ENCODE results near the gene CASTOR1. TPM values are rescaled to one million over a fixed set of nuclear protein-coding genes. Genes with fewer than 3 reads are reported as not detected.

CASTOR1 gene
- total RNA-seq, 6 donors from 2014 or later, result 7.0 to 31.5 (median 22.1) TPM

DNA sequence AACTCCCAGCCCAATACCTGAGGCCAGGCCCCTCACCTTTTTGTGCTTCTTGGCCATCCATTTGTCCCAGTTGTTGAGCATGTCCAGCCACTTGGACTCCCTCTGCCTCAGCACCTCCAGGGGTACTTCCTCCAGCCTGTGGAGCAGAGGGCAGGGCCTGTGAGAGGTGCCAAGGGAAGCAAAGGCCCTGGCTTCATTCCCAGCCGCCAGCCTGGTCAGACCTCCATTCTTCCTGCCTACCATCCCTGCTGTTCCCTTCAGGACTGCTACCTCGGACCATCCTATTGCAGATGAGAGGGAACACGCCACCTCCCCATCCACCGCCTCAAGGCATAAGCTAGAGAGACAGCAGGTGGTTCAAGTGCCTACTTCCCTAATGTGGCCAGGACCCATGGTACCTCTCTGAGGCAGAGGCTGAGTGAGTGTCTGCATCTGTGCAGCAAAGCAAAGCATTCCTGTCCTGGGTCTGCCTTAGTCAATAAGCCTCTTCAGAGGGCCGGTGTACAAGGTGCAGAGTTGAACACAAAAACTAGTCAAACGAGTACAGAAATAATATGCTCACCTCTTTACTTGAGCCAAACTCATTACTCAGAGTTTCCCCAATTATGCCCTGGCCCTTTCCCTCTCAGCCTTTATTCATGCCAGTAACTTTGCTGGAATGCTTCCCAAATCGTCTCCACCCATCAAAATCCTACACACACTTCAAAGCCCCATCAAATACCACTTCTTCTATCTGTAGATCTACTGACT lies 15.4 kb upstream of the CASTOR1 start:
- TF ChIP-seq POLR2AphosphoS5 (IDR thresholded peaks at IDR 0.05), result peak in 1 of 2 donors; percentile 24
- TF ChIP-seq EP300 (IDR thresholded peaks at IDR 0.05), result no peak
- TF ChIP-seq POLR2A (IDR thresholded peaks at IDR 0.05), result no peak
- TF ChIP-seq, protein P1, sequence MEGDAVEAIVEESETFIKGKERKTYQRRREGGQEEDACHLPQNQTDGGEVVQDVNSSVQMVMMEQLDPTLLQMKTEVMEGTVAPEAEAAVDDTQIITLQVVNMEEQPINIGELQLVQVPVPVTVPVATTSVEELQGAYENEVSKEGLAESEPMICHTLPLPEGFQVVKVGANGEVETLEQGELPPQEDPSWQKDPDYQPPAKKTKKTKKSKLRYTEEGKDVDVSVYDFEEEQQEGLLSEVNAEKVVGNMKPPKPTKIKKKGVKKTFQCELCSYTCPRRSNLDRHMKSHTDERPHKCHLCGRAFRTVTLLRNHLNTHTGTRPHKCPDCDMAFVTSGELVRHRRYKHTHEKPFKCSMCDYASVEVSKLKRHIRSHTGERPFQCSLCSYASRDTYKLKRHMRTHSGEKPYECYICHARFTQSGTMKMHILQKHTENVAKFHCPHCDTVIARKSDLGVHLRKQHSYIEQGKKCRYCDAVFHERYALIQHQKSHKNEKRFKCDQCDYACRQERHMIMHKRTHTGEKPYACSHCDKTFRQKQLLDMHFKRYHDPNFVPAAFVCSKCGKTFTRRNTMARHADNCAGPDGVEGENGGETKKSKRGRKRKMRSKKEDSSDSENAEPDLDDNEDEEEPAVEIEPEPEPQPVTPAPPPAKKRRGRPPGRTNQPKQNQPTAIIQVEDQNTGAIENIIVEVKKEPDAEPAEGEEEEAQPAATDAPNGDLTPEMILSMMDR (IDR thresholded peaks at IDR 0.05), result no peak
- DNase-seq (peak in 1 of 2 donors; percentile 71), ATAC-seq (ENCODE audit: low FRiP score in 2 of 2) (peak; percentile 18 to 78)
- peak overlapping the region; percentile 85 to 94 (median 88) for H3K27ac ChIP-seq
- no peaks in the 10 kb centered on the region for H3K9me3 ChIP-seq
- H3K36me3 ChIP-seq, result peaks cover 0 to 28% (median 4%) of the 10 kb centered on the region in 4 donors
- H3K4me3 ChIP-seq, result no peak overlapping the region
- no peaks in the 10 kb centered on the region for H3K27me3 ChIP-seq
- peaks cover 93 to 99% (median 95%) of the 10 kb centered on the region in 4 donors for H3K4me1 ChIP-seq
- WGBS, 2 donors, result 34 to 35% methylated on average over 4 to 7 of the region's 7 CpGs

DNA sequence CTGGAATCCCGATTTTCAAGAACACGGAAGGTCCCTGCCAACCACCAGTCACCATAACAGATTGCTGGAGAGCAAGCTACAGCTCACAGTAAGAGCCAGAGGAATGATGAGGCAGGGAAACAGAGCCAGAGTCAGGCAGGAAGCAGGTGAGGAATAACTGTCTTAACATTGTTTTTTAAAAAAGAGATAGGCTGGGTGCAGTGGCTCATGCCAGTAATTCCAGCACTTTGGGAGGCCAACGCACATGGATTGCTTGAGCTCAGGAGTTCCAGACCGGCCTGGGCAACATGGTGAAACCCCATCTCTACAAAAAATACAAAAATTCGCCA lies 13.5 kb upstream of the CASTOR1 start:
- ATAC-seq (ENCODE audit: low FRiP score in 2 of 2) (no peak), DNase-seq (no peak)
- Histone ChIP-seq H3K9me3 (no peaks in the 10 kb centered on the region), H3K4me3 (no peak overlapping the region), H3K27me3 (no peaks in the 10 kb centered on the region), H3K4me1 (peaks cover 87 to 99% (median 92%) of the 10 kb centered on the region in 4 donors), H3K27ac (peak overlapping the region; percentile 85 to 94 (median 88)), H3K36me3 (peaks cover 3 to 46% (median 17%) of the 10 kb centered on the region in 4 donors)
- TF ChIP-seq EP300 (IDR thresholded peaks at IDR 0.05), result no peak
- TF ChIP-seq, protein P1 (IDR thresholded peaks at IDR 0.05), result no peak
- no peak for TF ChIP-seq POLR2A (IDR thresholded peaks at IDR 0.05)
- TF ChIP-seq POLR2AphosphoS5 (IDR thresholded peaks at IDR 0.05), result no peak
- 57 to 68% methylated on average over 5 of the region's 5 CpGs for WGBS, 2 donors

DNA sequence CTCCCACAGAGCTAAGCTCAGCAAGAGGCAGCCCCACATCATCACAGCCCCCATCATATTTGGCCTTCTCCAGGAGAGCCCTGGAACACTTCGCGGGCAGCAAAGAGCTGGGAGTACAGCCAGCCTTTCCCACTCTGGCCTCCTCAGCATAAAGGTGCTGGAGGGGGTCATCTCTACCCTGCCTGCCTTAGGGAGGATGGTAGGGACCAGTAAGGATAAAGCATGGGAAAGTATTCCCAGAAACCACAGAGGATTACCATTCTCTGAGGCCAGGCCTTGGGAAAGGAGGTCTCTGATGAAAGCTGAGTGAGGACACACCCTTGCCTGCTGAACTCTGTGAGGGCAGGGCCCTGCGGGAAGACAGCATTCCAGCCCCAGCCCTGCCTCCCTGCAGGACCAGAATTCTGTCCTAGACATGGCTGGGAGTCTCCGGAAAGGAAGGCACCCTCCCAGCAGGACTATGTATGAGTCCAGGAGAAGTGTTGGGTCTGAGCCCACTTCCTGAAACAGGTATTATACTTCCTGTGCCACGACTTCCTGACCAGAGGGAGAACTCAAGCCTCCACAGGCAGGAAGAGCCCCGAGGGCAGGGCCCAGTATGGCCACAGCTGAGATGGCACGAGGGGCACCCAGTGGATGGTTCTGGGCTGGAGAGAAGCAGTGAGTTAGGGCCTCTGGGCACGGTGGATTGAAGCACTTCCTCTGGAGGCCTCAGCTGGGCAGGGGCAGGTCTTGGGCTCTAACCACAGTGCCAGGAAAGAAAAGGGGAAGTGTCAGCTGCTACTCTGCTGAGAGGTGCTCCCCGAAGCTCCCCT lies 12.9 kb upstream of the CASTOR1 start:
- TF ChIP-seq, protein P1 (IDR thresholded peaks at IDR 0.05), result peak in 1 of 6 experiments; percentile 24
- TF ChIP-seq POLR2AphosphoS5 (IDR thresholded peaks at IDR 0.05) (peak; percentile 12 to 55), POLR2A (IDR thresholded peaks at IDR 0.05) (peak in 2 of 4 donors; percentile 22 to 32), EP300 (IDR thresholded peaks at IDR 0.05) (no peak)
- Histone ChIP-seq H3K9me3 (no peaks in the 10 kb centered on the region), H3K36me3 (peaks cover 3 to 51% (median 23%) of the 10 kb centered on the region in 4 donors), H3K27ac (peak overlapping the region; percentile 85 to 94 (median 88)), H3K4me3 (no peak overlapping the region), H3K4me1 (peaks cover 87 to 99% (median 92%) of the 10 kb centered on the region in 4 donors), H3K27me3 (no peaks in the 10 kb centered on the region)
- DNase-seq, result peak in 1 of 2 donors; percentile 82
- peak; percentile 63 to 64 for ATAC-seq (ENCODE audit: low FRiP score in 2 of 2)
- 23 to 26% methylated on average over 9 of the region's 9 CpGs for WGBS, 2 donors

DNA sequence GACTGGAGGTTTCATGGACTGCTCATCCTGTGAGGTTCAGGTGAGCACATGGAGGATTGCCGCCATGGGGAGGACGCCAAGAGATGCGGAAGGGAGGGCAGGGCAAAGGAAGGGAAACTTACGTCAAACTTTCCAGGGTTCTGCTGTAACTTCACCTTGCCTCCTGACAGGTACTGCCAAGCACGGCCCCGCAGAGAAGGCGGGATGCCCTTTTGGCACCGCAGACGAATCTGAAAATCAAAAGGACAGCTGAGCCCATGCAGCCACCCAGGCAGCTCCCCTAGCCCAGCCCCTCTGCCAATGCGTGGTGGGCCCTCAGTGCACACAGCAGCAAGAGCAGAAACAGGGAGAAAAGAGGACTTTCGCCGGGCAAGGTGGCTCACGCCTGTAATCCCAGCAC lies 10.0 kb upstream of the CASTOR1 start:
- Histone ChIP-seq H3K27ac (peak overlapping the region; percentile 63 to 94 (median 86)), H3K36me3 (peaks cover 8 to 79% (median 46%) of the 10 kb centered on the region in 4 donors), H3K4me1 (peaks cover 60 to 86% (median 75%) of the 10 kb centered on the region in 4 donors), H3K4me3 (no peak overlapping the region), H3K9me3 (no peaks in the 10 kb centered on the region), H3K27me3 (no peaks in the 10 kb centered on the region)
- no peak for DNase-seq
- no peak for ATAC-seq (ENCODE audit: low FRiP score in 2 of 2)
- 93 to 97% methylated on average over 12 to 13 of the region's 13 CpGs for WGBS, 2 donors
- TF ChIP-seq POLR2AphosphoS5 (IDR thresholded peaks at IDR 0.05) (no peak), POLR2A (IDR thresholded peaks at IDR 0.05) (no peak), EP300 (IDR thresholded peaks at IDR 0.05) (no peak)
- TF ChIP-seq, protein P1 (IDR thresholded peaks at IDR 0.05), result no peak

All from upper lobe of left lung (tissue), 6 donors.